HFFc6 (cell line): ENCODE data around the gene PEX10. TPM values are rescaled to one million over a fixed set of nuclear protein-coding genes. Genes with fewer than 3 reads are reported as not detected.
A peak's percentile ranks its signal among the peaks of the same experiment; 100 is the strongest.

Experiments
- DNase-seq: peaks from one replicate; pipeline ENCODE4 v3.0.0-alpha.2; 2018
- H3K27ac Mint-ChIP-seq: 2 replicates; pipeline ENCODE4 v1.8.0; 2020; ENCODE audit warnings: mild to moderate bottlenecking, mixed read lengths
- H3K27me3 Mint-ChIP-seq: 2 replicates; pipeline ENCODE4 v1.8.0; 2021; ENCODE audit warnings: mild to moderate bottlenecking, moderate library complexity, mixed read lengths; ENCODE audit not compliant: insufficient read depth
- H3K36me3 Mint-ChIP-seq: 2 replicates; pipeline ENCODE4 v1.8.0; 2021; ENCODE audit warnings: low read depth, mixed read lengths
- H3K4me1 Mint-ChIP-seq: 2 replicates; pipeline ENCODE4 v1.8.0; 2020; ENCODE audit warnings: low read depth, mixed read lengths
- H3K4me3 Mint-ChIP-seq: 2 replicates; pipeline ENCODE4 v1.8.0; 2020; ENCODE audit warnings: mild to moderate bottlenecking, moderate library complexity, mixed read lengths
- H3K9me3 Mint-ChIP-seq: 2 replicates; pipeline ENCODE4 v1.8.0; 2020; ENCODE audit warnings: mild to moderate bottlenecking, mixed read lengths
- total RNA-seq, 6 experiments: library from RNA; stranded (reverse); fragmentation: NEBNext Ultra II Directional; extraction: Animal tissue kit (Norgen Biotek cat#: 25700); gene quantifications; 2 replicates in 1 of 6; 3 replicates in 5 of 6; pipeline ENCODE4 v1.2.3, GENCODE V29; 2021
- TF ChIP-seq, protein P1 (sequence below): fragments of 200-600 bp; sonication (generic); IDR thresholded peaks from 2 replicates; pipeline ENCODE4 v1.5.0; 2021; ENCODE audit warnings: antibody characterized with exemption, mild to moderate bottlenecking

Gene PEX10
- total RNA-seq, 6 experiments from 2014 or later, result 25.4 to 29.8 (median 26.4) TPM

DNA sequence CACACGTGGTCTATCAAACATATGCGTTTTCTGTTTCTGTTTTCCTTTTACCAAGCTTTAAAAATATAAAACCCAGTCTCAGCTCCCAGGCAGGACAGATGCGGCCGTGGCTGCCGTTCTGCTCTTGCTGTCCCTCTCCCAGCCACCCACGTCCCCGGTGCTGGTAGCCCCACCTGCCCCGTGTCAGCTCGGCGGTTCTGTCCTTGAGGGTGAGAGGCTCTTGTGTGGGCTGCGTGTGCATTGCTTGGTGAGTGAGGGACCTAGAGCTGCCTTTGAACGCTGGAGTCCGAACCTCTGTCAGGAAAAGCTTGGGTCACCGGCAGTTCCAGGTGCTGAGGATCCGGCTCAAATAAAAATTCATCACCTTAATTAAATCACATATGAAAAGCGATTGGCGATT, 16.3 kb downstream of the PEX10 start:
- DNase-seq, result no peak
- H3K36me3 Mint-ChIP-seq, result peaks cover 50% of the 10 kb centered on the region
- TF ChIP-seq, protein P1, sequence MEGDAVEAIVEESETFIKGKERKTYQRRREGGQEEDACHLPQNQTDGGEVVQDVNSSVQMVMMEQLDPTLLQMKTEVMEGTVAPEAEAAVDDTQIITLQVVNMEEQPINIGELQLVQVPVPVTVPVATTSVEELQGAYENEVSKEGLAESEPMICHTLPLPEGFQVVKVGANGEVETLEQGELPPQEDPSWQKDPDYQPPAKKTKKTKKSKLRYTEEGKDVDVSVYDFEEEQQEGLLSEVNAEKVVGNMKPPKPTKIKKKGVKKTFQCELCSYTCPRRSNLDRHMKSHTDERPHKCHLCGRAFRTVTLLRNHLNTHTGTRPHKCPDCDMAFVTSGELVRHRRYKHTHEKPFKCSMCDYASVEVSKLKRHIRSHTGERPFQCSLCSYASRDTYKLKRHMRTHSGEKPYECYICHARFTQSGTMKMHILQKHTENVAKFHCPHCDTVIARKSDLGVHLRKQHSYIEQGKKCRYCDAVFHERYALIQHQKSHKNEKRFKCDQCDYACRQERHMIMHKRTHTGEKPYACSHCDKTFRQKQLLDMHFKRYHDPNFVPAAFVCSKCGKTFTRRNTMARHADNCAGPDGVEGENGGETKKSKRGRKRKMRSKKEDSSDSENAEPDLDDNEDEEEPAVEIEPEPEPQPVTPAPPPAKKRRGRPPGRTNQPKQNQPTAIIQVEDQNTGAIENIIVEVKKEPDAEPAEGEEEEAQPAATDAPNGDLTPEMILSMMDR, result no peak
- no peak overlapping the region for H3K4me3 Mint-ChIP-seq
- no peaks in the 10 kb centered on the region for H3K9me3 Mint-ChIP-seq
- peaks cover 5% of the 10 kb centered on the region for H3K27me3 Mint-ChIP-seq
- peaks cover 29% of the 10 kb centered on the region for H3K4me1 Mint-ChIP-seq
- no peak overlapping the region for H3K27ac Mint-ChIP-seq

DNA sequence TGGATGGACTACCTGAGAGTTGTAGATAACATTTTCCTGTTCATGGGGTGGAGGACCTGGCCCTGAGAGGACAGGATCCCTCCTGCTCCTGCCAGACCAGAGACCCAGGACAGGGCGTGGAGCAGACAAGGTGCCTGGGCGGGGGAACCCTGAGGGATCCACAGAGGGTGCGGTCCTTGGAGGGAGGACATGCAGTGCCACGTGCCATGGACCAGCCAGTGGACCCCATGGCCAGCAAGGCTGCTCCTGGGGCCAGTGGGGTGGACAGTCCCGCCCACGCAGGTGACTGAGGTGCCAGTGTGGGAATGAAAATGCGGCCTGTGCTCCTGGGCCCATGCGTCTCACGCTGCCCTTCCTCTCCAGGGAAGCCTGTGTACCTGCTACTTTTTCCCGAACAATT, 17.1 kb downstream of the PEX10 start:
- Mint-ChIP-seq H3K4me3 (no peak overlapping the region), H3K27me3 (peaks cover 5% of the 10 kb centered on the region), H3K9me3 (no peaks in the 10 kb centered on the region), H3K4me1 (peaks cover 31% of the 10 kb centered on the region), H3K36me3 (peaks cover 43% of the 10 kb centered on the region), H3K27ac (peak overlapping the region; percentile 30; the same call in 1 of the 2 replicates)
- DNase-seq, result no peak
- TF ChIP-seq, protein P1, result no peak

DNA sequence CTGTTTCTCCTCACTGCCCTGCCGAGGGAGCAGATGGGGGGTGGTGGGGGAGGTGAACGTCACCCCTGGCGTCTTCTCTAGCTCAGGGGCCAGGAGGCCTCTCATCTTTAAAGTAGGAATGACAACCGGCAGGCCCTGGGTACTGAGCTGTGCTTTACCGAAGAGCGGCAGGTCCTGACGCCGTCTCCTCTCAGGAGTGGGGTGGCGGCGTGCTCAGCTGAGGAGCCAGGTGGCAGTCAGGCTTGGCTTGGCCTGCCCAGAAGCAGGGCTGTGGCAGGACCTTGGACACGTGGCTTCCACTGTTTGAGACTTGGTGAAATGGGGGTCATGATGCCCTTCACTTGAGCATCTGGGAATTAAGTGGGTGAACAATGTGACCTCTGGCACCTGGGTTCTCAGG, 17.6 kb downstream of the PEX10 start:
- Mint-ChIP-seq H3K9me3 (no peaks in the 10 kb centered on the region), H3K27ac (peak overlapping the region; percentile 30), H3K4me1 (peaks cover 36% of the 10 kb centered on the region), H3K36me3 (peaks cover 40% of the 10 kb centered on the region), H3K27me3 (peaks cover 5% of the 10 kb centered on the region), H3K4me3 (peak overlapping the region; percentile 39; the same call in 1 of the 2 replicates)
- no peak for DNase-seq
- TF ChIP-seq, protein P1, result no peak

- peak overlapping the region; percentile 39; the same call in 1 of the 2 replicates for H3K4me3 Mint-ChIP-seq
- H3K36me3 Mint-ChIP-seq, result peaks cover 36% of the 10 kb centered on the region
- peak overlapping the region; percentile 58; the same call in 1 of the 2 replicates for H3K27ac Mint-ChIP-seq
- H3K9me3 Mint-ChIP-seq, result no peaks in the 10 kb centered on the region
- H3K27me3 Mint-ChIP-seq, result peaks cover 5% of the 10 kb centered on the region
- H3K4me1 Mint-ChIP-seq, result peaks cover 36% of the 10 kb centered on the region
- no peak for DNase-seq
- TF ChIP-seq, protein P1, result no peak
These were observed 18.1 kb downstream of the PEX10 start for GRCh38 chr1:2394220-2394619.

GRCh38 chr1:2393471-2393877, 18.9 kb downstream of the PEX10 start:
- Mint-ChIP-seq H3K9me3 (no peaks in the 10 kb centered on the region), H3K27ac (peak overlapping the region; percentile 87), H3K36me3 (peaks cover 34% of the 10 kb centered on the region), H3K27me3 (peaks cover 5% of the 10 kb centered on the region), H3K4me3 (peak overlapping the region; percentile 96), H3K4me1 (peaks cover 36% of the 10 kb centered on the region)
- TF ChIP-seq, protein P1, result no peak
- DNase-seq, result no peak

- no peaks in the 10 kb centered on the region for H3K9me3 Mint-ChIP-seq
- TF ChIP-seq, protein P1, result no peak
- peak overlapping the region; percentile 87 for H3K27ac Mint-ChIP-seq
- peaks cover 34% of the 10 kb centered on the region for H3K36me3 Mint-ChIP-seq
- H3K27me3 Mint-ChIP-seq, result peaks cover 5% of the 10 kb centered on the region
- peak overlapping the region; percentile 96 for H3K4me3 Mint-ChIP-seq
- no peak for DNase-seq
- peaks cover 36% of the 10 kb centered on the region for H3K4me1 Mint-ChIP-seq
These were observed 19.7 kb downstream of the PEX10 start for GRCh38 chr1:2392686-2393085.
